GM23248 (cell line): Measurements from ENCODE around the gene OSBPL6.

Experiments
- EZH2 ChIP-seq: fragments of 200-600 bp; sonication (generic); IDR thresholded peaks from 2 replicates; pipeline ENCODE4 v1.6.1; 2018; ENCODE audit warnings: antibody characterized with exemption, mild to moderate bottlenecking; ENCODE audit not compliant: insufficient read depth, poor library complexity, severe bottlenecking
- EZH2phosphoT487 ChIP-seq: fragments of 200-600 bp; sonication (generic); IDR thresholded peaks from 2 replicates; pipeline ENCODE4 v1.6.1; 2018; ENCODE audit warnings: antibody characterized with exemption, moderate library complexity, mild to moderate bottlenecking, low read depth; ENCODE audit not compliant: insufficient read depth

DNA sequence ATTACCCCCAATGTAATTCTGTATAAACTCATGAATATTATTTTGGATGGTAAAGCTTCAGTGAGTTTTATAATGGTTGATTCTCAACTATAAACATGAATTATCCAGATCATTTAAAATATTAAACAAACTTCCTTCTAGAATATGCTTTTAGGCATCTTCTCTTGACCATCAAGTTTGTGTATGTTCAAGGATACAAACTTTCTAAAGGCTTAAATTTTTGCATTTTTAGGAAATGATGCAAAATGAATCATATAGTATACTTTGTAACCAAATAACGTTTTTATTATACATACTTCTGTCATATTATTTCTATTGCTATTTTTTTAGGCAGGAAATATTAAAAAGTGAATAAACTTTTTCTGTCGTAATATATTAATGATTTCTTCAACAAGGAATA is 62.8 kb downstream of the OSBPL6 start:
- TF ChIP-seq EZH2phosphoT487 (no peak), EZH2 (no peak)
